LNCAP (cell line): Measurements from ENCODE around the gene CCNI2.

Experiments used
- CTCF ChIP-seq: fragments of 450-650 bp; IDR thresholded peaks from 2 replicates; pipeline ENCODE4 v1.5.1; 2017; ENCODE audit warnings: mild to moderate bottlenecking

Gene CCNI2

DNA sequence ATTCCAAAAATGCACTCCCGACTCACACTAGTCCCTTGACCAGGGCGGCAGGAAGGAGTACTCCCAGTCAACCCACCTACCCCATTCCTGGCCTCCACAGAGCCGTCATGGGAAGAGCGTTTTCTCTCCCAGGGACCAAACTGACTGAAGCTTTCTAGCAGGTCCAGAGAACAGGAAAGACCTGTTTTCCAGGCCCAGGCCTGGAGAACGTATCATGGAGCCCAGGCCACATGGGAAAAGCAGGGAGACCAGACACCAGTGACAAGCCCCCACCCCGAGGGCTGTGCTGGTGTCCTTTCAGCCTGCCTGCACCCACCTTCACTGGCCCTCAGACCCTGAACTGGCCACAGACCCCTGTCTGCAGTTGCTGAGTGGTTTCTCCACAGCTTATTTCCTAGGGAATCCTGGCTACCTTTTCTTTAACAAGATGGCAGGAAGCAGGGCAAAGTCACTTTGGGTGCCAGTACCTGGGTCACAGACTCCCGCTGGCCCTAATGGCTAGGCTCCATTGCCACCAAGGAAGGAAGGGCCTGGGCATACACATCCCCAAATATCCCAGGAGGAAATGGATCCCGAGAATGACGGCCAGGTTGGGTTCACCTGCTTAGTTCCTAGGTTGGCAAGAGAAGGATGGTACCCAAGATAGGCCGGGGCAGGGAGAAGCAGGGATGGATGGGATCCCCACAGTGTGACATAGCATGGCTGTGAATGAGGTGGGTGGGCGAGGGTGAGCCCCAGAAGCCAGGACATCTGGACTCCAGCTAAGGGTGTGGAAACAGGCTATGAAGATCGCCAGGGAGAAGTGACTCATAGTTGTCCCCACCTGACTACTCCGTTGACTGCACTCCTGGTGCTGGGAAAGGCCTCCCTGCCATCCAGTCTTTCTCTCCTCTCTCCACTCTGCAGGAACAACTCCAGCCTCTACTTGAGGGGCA is 12.2 kb downstream of the CCNI2 start:
- no peak for TF ChIP-seq CTCF

GRCh38 chr5:132760049-132760420 is 12.8 kb downstream of the CCNI2 start:
- no peak for TF ChIP-seq CTCF

- no peak for TF ChIP-seq CTCF
Measured at GRCh38 chr5:132760601-132761317, 13.5 kb downstream of the CCNI2 start.

- no peak for TF ChIP-seq CTCF
Measured at GRCh38 chr5:132761321-132762240, 14.4 kb downstream of the CCNI2 start.

GRCh38 chr5:132762246-132763000 is 15.2 kb downstream of the CCNI2 start:
- no peak for TF ChIP-seq CTCF

DNA sequence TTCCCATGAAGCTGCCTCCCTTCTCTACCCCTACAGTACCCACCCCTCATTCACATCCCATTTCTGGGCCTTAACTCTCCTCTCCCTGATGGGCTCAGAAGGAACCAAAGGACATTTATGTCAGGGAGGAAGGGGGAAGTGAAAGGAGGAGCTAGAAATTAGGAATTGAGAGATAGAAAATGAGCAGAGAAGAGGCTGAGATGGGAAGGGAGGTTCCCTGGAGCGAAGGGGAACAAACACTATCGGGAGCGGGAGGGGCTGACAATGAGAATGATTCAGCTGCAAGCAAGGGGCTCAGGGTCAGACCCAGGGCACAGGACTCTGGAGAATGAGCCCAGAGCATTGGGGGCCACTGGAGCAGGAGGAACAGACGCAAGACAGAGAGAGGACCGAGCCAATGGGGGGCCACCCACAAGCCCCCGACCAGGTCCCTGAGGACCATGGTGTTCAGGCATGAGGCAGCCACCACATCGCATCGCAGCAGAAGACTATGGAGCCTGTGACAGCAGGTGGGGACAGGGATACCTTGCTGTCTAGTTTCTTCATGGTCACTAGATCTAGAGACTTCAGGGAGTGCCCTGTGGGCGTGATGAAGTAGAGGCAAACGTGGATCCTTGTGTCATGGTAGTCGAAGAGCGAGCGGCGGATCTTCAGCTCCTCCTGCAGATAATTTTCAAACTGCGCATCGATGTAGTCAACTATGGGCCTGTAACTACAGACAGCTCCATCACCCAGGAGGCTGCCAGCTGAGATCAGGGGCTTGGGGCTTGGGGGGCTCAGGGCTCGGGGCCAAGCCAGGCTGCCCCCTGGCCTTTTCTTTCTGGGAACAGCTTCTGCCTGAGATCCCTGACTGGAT is 16.2 kb downstream of the CCNI2 start:
- TF ChIP-seq CTCF = no peak
